Stimulated activated CD8-positive, alpha-beta memory T cell treated with anti-CD3 and anti-CD28 coated beads, Interleukin-4, amount 100 ng/mL, for 48 hours (primary cell): Measurements from ENCODE around the gene TRAP1.

ENCODE experiments used
- DNase-seq: peaks from one replicate; pipeline ENCODE4 v3.0.0-alpha.2; 2020

Gene TRAP1

DNA sequence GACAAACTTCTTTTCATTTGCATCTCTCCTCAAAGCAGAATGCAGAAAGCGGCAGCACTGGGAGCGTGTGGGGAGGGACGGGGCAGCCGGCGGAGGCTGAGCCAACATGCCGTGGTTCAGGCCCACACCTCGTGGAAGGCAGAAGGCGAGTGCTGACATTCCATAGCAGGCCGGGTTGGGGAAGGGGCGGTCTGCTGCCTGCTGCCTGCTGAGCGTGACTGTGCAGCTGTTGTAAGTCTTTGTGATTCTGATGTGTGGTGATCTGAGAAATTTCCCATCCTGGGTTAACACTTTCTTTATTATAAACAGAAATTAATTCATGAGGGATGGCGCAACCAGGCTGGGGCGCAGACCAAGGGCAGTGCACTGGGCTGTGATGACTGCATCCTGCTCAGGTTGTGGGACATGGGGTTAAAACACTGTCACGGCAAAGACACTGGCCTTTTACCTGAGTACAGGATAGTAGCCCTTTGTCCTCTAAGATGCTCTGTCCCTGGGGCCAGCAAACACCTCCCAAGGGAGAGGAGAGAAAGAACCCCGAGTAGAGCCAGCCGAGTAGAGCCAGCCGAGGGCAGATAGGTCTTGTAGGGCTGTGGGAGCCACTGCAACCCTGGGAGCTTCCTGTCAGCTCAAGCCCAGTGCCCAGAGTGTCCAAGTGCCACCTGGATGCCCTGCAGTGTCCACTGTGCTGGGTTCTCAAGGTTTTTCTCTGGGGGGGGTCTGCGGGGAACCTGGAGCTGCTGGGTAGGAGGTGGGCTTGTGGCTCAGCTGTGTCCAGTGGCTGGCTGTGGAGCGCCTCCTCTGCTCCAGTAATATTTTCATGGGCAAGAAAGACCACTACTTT lies 71.6 kb downstream of the TRAP1 start:
- peak; percentile 12 for DNase-seq

DNA sequence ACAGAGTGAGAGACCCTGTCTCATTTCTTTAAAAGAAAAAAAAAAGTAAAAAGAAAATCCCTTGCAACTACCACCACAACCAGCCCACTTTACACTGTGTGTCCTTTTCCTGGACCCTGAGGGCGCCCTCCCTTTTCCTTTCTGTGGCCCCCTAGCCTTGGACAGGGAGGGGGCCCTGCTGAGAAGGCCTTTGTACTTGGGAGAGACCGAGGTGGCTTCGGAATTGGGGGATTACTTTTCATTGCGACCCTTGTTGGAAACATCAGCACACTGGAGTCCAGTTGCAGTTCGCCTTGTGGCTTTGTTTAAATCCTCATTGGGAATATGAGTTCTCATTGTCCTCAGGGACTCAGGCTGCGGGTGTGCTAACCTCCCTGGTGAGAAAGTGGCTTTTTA lies 72.2 kb downstream of the TRAP1 start:
- DNase-seq, result peak; percentile 3

DNA sequence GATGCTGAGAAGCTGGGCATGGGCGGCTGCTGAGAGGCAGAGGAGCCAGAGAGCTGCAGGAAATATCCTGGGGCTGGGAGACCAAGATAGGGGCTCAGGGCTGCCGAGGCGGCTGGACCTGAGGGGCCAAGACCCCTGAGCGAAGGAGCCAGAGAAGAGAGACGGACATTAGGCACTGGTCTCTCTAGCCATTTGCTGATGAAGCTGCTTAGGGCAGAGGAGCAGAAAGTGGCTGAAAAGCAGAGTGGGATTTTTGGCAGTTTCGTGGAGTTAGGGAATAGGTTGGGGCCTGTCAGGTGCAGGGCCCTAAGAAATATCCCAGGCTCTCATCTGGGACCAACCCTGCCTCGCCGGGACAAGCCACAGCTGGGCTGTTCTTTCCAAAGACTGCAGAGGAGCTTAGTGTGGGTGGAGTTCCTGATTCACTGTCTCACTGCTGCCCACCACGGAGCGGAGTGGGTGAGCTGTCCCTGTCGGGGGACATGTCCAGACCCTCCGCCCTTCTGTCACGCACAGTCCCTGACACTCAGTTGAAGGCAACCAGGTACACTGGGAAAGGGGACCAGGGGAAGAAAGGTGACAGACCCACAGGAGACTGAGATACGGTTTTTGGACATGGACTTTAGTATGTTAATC lies 74.1 kb downstream of the TRAP1 start:
- peak; percentile 12 for DNase-seq

DNA sequence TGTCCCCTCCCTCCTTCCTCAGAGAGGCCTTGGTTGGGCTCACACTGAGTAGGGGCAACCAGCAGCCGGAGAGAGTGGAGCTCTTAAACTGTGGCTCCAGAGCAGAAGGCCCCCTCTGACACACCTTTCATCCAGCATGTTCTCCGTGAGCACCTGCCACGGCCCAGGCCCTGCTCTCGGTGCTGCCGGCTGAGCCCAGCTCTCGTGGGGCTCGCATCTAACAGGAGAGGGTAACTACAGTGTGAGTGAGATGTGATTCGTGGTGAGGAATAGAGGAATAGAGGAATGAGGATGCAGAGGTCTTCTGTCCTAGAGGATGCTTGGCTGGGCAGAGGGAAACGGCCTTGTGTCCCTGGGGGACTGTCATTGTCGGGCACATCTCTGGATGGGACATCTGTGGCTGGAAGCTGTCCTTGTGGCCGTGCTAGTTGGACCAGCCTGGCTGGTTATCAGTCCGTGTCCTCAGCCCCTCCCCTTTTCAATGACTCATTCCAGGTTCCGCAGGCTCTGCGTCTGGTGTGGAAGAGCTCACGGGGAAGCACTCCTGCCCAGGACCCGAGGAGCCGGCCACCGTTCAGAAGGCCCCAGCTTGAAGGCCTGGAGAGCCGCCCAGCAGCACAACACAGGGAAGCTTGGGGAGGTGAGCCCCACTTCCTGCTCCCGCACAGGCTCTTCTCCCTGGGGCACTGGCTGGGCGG lies 74.8 kb downstream of the TRAP1 start:
- peak; percentile 6 for DNase-seq

DNA sequence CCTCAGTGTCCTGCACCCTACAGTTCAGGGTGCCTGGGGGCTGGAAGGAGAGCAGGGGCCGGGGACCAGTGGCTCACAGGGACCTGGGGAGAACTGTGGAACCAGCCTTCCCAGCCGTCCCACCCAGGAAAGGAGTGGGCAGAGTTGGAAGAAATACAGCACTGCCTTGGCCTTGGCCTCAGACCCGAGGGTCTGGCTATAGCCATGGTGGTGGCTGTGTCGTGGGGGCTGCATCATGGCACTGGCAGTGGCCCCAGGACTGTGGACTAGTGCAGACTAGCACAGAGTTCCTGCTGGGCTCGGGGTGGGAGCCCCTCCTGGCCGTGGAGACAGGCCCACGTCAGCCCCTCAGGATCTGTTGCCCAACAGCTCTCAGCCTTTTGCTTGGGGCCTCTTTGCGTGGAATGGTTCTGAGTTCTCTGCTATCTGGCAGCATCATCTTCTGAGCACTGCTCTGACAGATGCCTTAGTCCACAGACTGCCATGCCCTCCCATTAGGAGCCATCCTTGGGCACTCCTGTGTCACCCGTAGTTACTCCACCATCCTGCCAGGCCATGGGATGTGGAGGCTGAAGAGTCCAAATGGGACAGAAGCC lies 75.4 kb downstream of the TRAP1 start:
- peak; percentile 18 for DNase-seq

DNA sequence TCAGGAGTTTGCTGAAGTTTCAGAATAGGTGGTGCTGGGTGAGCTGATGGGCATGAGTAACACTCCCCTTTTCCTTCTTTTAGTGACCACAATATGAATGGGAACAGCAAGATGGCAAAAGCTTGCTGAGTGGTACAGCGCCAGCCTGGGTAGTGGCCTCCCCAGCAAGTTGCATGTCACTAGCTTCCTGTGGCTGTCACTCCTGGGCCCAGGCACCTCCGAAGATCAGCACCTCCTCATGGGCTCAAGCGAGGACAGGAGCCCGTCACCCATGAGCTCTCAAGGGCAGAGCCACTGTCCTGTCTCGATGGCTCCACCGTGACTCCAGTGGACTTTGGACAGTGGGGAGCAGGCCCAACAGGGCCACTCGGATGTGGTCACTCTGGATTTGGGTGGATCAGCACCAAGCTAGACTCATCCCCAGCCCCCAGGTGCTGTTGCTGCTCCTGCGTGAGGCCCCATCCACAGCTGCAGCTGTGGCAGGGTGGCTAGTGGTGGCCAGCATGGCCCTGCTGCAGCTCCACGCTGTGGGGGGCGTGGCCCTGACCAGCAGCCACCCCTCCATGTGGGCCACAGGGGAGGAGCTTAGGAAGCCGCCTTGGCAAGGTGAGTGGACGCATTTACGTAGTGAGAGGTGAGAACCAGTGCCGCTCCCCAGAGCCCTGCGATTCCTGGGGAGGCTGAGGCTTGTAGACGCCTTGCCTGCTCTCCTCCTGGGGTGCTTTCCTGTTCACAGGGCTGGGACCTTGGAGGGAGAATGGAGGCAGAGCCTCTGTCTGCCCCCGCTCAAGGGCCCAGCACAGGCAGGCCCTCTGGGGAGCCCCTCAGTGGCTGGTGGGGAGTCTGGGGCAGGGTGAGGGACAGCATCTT lies 76.5 kb downstream of the TRAP1 start:
- peak; percentile 17 for DNase-seq

DNA sequence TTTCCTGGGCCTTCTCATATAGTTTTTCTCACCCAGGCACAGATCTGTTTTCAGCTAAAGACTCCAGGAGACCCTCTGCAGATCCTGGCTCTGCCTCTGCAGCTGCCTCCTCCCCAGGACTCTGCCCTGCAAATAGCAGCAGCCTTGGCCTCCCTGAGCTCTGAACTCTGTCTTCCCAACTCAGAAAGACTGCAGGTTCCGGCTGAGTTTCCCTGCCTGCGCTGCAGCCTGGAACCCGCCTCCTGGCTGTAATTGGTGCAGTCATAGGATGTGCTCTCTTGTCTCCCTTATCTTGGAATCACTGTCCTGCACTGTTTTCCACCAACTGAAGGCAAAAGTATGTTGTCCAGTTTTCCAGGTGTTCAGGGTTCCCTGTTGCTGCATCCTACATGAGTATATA lies 77.1 kb downstream of the TRAP1 start:
- peak; percentile 13 for DNase-seq

DNA sequence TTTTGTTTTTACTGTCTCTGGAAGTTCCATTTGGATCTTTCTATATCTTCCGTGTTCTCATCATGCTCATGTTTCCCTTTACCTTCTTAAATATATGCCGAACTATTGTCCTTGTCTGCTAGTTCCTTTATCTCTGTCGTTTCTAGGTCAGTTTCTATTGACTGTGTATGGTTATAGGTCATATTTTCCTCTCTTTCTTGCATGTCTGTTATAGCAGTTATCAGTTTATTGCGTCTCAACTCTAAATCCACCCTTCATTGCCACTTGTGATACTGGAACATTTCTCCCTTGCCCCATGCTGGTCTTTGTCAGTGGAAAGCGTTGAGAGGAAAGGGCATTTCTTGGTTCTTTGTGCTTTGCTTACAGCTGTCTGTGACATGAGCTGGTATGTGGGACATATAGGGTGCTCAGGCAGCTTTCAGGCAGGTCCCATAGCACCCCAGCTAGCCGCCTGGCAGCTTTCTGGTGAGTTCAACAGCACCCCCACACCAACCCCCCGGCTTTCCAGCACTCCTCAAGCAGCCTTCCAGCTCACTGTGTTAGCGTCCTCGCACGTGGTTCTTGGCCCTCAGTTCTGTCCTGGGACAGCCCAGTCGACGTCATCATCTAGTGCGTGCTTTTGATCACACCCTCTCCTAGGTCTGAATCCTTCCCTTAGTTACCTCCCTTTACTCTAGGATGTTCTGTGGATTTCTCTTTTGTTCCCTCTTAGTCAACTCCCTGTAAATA lies 78.2 kb downstream of the TRAP1 start:
- DNase-seq, result peak; percentile 16

DNA sequence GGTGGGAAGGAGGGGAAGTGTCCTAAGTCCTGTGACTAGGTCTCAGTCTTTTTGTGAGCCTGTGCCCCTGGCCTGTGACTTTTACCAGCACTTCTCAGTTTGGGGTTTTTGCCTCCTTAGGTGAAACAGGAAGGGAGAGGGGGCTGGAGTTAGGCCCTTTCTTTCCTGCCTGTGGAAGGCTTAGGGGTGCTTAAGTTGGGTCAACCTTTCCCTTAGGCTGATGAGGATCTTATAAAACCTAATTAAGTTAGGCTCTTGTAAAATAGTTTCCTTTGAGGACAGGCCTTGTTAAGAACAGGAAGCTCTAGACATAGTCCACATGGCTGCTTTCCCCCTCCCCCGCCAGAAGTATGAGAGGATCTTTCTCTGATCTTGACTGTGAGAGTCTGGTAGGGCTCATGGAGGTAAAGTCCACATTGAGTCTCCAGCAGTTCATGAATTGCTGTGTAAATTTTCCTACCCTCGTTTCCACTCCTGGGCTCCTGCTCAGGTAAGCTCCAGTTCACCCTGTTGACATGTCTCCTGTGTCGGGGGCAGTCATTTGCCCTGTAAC lies 79.9 kb downstream of the TRAP1 start:
- DNase-seq, result peak; percentile 40

DNA sequence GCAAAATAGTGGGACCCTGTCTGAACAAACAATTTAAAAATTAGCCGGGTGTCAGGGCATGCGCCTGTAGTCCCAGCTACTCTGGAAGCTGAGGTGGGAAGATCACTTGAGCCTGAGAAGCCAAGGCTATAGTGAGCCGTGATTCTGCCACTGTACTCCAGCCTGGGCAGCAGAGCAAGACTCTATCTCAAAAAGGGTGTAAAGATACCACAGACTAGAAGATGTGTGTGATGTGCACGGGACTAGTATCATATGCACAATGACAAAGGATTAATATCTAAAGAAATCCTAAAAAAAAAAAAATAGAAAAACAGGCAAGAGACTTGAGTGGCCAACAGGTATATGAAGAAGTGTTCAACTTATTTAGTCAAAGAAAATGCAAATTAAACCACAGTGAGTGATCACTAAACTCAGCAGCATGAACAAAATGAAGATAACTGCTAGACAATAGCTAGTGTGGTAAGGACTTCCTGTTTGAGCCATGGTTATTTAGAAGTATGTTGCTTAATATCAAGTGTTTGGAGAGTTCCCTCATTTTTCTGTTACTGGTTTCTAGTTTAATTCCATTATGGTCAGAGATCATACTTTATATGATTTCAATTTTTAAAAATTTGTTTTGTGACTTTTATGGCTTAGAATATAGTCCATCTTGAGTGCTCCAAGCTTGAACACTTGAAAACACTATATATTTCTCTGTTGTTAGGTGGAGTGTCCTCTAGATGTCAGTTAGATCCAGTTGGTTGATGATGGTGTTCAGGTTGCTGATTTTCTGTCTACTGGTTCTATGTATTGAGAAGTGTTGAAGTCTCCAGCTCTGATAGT lies 91.2 kb downstream of the TRAP1 start:
- no peak for DNase-seq

DNA sequence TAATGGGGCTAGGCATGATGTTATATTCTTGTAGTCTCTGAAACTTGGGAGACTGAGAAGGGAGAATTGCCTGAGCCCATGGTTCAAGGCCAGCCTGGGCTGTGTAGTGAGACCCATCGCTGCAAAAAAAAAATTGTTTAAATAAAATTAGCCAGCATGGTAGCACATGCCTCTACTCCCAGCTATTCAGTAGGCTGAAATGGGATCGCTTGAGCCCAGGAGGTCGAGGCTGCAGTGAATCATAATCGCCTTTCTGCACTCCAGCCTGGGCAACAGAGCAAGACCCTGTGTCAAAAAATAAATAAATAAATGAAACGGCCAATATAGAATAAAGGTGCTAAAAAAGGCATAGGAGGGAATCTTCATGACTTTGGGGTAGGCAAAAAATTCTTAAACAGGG lies 92.0 kb downstream of the TRAP1 start:
- DNase-seq, result no peak

DNA sequence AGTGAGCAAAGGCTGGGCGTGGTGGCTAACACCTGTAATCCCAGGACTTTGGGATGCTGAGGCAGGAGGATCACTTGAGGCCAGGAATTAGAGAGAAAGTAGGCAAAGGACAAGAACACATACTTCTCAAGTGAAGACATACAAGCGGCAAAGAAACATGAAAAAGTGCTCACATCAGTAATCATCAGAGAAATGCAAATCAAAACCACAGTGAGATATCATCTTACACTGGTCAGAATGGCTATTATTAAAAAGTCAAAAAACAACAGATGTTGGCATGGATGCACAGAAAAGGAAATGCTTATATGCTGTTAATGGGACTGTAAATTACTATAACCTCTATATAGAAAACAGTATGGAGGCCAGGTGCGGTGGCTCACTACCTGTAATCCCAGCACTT lies 93.7 kb downstream of the TRAP1 start:
- no peak for DNase-seq

DNA sequence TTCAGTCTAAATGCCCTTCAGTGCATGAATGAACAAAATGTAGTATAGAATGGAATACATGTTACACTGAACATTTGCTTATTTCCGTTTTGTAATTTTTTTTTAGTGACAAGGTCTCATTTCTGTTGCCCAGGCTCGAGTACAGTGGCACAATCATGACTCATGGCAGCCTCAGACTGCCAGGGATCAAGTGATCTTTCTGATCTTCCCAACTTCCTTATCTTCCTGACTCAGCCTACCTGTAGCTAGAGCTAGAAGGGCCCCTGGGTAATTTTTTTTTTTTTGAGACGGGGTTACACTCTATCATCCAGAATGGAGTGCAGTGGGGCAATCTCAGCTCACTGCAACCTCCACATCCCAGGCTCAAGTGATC lies 98.6 kb downstream of the TRAP1 start:
- no peak for DNase-seq

DNA sequence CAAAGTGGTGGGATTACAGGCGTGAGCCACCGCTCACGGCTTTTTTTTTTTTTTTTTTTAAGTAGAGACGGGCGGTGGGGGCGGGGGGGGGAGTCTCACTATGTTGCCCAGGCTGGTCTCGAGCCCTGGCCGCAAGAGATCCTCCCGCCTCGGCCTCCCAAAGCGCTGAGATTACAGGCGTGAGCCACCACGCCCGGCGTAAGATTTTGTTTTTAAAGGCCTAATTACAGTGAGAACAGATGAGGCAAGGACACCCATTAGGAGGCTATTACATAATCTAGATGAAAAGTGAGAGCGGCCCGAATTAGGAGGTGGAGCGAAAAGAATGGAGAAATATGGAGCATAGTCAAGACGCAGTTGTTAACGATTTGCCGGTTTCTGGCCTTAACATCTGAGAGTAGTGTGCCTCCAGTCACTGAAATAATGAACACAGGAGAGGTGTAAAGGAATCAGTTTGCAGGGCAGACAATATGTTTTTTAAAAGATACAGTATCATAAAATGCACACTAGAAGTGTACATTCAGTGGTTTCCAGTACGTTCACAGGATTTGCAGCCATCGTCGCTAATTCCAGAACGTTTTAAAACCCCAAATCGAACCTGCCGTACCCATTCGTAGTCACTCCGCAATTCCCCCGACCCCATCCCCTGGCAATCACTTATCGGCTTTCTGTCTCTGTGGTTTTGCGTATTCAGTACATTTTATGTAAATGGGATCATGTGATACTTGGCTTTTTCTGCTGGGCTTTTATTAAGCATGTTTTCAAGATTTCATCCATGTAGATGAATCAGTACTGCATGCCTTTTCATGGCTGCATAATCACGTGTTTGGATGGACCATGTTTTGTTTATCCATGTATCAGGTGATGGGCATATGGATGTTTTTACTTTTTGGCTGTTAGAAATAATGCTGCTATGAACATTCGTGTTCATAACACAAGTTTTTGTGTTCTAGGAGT lies 104.5 kb downstream of the TRAP1 start:
- no peak for DNase-seq

DNA sequence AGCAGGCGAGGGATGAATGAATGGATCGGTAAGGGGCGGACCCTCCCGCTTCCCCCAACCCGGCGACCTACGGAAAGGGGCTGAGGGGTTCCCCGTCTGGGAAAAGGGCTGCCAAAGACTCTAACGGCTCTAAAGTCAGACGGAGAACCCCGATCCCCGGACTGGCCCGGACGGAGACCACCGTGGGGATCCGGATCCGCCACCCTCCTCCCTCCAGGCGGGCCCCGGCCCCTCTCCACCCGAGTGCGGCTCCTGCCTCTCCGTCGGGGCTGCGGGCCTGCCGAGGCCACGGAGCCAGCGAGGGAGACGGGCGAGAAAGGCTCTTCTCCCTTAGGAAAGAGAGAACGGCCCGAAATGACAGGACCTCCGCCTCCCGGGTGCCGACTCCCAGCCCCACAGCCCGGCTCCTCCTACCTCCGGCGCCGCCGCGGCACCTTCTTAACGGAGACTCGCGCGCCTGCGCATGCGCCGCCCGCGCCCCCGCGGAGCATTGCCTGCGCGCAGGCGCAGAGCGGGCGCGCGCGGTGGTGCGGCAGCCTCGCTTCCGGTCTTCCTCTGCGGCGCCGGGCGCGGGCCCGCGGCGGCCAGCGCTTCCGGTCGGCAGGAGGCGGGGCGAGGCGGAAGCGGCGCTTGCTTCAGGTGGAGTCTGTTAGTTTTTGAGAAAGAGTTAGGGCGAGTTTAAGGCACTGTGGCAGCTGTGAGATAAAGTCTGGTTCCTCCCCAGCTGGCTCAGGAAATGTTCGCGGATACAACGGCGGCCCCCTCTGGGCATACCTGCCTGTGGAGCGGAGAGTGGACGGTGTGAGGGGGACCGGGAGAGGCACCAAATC lies 106.0 kb downstream of the TRAP1 start, which contains the start of gene SLX4:
SLX4 (minus strand) TSS at position 461 of the 830 bp plus-strand sequence. CDS start 2,642 bp downstream, outside the sequence.
- peak; percentile 90 for DNase-seq

DNA sequence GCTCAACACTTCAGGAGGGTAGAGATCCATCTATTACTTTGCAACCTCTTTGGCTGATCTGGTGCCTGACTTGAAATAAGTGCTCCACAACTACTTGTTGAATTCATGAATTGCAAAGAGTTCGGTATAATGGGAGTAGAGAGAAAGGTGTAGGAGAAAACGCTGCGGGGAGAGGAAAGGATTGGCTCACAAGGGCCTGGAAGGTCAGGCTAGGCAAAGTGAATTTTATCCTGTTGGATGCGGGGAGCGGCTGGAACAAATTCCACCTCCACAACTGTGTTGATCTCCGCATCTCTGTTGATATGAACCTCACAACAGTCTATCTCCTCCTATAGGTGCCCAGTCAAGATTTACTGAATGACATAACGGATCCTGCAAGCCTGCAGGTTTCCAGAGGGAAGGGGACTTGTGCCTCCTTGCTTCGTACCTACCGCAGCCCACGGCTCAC lies 106.6 kb downstream of the TRAP1 start:
- no peak for DNase-seq

DNA sequence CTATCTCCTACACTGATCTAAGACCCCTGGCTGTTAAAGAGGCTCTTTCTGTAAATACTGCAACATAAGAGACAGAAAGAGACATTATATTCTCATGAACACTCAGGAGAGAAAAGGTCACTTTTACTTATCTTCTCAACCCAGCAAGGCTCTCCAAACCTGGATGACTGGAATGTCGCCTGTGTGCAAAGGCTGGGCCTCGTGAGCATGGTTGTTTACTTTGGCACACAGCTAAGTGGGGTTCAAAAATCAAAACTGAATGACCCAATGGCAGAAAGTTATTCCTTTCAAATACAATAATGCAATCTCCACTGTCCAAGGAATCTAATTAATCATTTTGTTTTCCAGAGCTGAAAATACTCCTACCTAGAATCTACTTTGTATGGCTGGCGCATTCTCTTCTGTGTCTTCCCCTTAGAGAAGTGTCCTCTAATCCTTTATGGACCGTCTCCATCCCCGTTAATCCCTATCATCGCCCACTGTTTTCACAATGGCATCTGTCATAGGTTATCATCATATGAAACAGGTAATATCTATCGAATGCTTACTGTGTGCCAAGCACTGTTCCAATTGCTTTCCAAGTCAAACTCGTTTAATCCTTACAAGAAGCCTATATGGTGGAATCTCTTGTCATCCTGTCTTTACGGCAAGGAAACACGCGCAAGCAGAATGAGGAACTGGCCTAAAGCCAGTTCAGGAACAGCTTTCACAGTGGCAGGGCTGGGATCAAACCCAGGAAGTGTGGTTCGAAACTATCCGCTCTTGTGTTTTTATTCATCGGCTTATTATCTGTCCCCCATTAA lies 107.2 kb downstream of the TRAP1 start:
- DNase-seq, result no peak
